Lower leg skin (tissue), 3 donors: Measurements from ENCODE around the gene PRAF2.

Source experiments
- CTCF ChIP-seq, 3 donors: fragments of 450-650 bp; IDR thresholded peaks; one replicate each; pipeline ENCODE4 v1.5.1; 2016; ENCODE audit warnings: antibody characterized with exemption in 3 of 3, mild to moderate bottlenecking in 3 of 3, moderate library complexity in 2 of 3
- POLR2A ChIP-seq, 2 donors: fragments of 450-650 bp; IDR thresholded peaks; one replicate each; pipeline ENCODE4 v1.6.1; 2016 to 2017; ENCODE audit warnings: antibody characterized with exemption in 2 of 2, mild to moderate bottlenecking in 1 of 2, moderate library complexity in 1 of 2

GRCh38 chrX:49082271-49082871, 8.6 kb upstream of the PRAF2 start:
- TF ChIP-seq CTCF (IDR thresholded peaks at IDR 0.05) = no peak
- TF ChIP-seq POLR2A (IDR thresholded peaks at IDR 0.05) = no peak
